GM12891 (cell line): ENCODE measurements around the gene AGBL5.

Experiments used
- POLR2A ChIP-seq: IDR thresholded peaks from 2 replicates; pipeline ENCODE4 v1.6.1; 2011; ENCODE audit warnings: low read depth, low read length, control low read depth
- POLR2AphosphoS5 ChIP-seq: IDR thresholded peaks from 2 replicates; pipeline ENCODE4 v1.6.1; 2011; ENCODE audit warnings: low read depth, low read length, control low read depth
- POU2F2 ChIP-seq: IDR thresholded peaks from 2 replicates; pipeline ENCODE4 v1.6.1; 2011; ENCODE audit warnings: low read depth, mild to moderate bottlenecking, control low read depth, low read length, moderate library complexity
- TAF1 ChIP-seq: IDR thresholded peaks from 2 replicates; pipeline ENCODE4 v1.6.1; 2011; ENCODE audit warnings: low read depth, low read length, control low read depth

DNA sequence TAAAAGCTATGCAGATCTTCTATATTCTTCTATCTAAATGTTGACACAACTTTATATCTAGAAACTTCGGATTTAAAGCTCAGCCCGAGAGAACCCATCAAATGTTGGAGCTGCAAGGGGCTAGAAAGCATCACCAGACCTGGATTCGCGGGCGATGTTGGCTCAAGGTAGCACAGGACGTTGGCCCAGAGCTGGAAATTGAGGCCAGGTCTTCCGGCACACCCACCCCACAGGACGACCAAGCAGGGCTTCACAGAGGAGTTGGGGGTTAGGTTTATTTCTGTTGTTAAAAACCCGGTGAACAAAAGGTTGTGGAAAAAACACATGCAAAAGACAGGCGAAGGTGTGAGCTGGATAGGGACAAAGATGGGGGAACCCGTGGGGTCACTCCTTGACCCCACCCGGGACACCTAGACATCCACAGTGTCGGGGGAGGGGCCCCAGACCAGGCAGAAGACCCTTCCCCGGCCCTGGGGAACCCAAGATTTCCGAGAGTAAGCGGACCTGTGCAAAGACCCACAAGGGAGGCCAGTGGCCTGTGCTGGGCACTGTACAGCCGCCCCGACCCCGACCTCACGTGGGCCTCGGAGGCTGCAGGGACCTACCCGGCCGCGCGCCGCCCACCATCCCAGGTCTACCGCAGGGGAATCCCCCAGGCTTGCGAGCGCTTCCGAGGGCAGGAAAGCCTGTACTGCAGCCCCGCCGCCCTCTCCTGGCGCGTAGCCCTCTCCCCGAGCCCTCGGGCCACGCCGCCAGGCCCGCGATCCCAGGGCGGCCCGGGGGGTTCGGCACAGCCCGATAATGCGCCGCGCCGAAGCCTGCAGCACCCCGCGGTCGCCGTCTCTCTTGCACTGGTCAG lies 1.8 kb upstream of the AGBL5 start:
- TF ChIP-seq POLR2AphosphoS5 (no peak), POLR2A (no peak), TAF1 (no peak), POU2F2 (no peak)
